Keratinocyte (primary cell): ENCODE measurements around the gene TMC8. TPM values are rescaled to one million over a fixed set of nuclear protein-coding genes. Genes with fewer than 3 reads are reported as not detected.

Source experiments
- DNase-seq: peaks from one replicate; pipeline ENCODE4 v3.0.0-alpha.2; 2011; ENCODE audit warnings: low read depth, missing footprints, low spot score
- FAIRE-seq: peaks from 2 replicates; lab custom pipeline; 2011; peaks lifted over from hg19 to GRCh38; lab: Jason Lieb, UNC
- H2AFZ ChIP-seq: 2 replicates; pipeline ENCODE4 v1.6.0; 2012; ENCODE audit warnings: low read length, control low read depth, inconsistent platforms; ENCODE audit not compliant: control insufficient read depth
- H3K27ac ChIP-seq: 2 replicates; pipeline ENCODE4 v1.5.1; 2011; ENCODE audit warnings: low read length; ENCODE audit not compliant: control insufficient read depth, insufficient read depth
- H3K27me3 ChIP-seq: 3 replicates; pipeline ENCODE4 v1.6.0; 2011; ENCODE audit warnings: low read length; ENCODE audit not compliant: control insufficient read depth, insufficient read depth; ENCODE audit errors: extremely low read depth
- H3K36me3 ChIP-seq, 2 experiments: 2 replicates in 1 of 2; 3 replicates in 1 of 2; pipeline ENCODE4 v1.5.1; 2011; ENCODE audit warnings: low read length in 2 of 2, mild to moderate bottlenecking in 1 of 2; ENCODE audit not compliant: control insufficient read depth in 2 of 2, insufficient read depth in 2 of 2; ENCODE audit errors: extremely low read depth in 1 of 2
- H3K4me1 ChIP-seq: 3 replicates; pipeline ENCODE4 v1.5.1; 2011; ENCODE audit warnings: low read length; ENCODE audit not compliant: control insufficient read depth, insufficient read depth; ENCODE audit errors: extremely low read depth
- H3K4me2 ChIP-seq: 3 replicates; pipeline ENCODE4 v1.6.0; 2011; ENCODE audit warnings: low read depth, low read length; ENCODE audit not compliant: control insufficient read depth, insufficient read depth; ENCODE audit errors: extremely low read depth
- H3K4me3 ChIP-seq, 3 experiments: fragments of 200-600 bp in 1 of 3; sonication (generic) in 1 of 3; 2 replicates in 2 of 3; 3 replicates in 1 of 3; pipeline ENCODE4 v1.5.1; 2011 to 2016; ENCODE audit warnings: low read length in 3 of 3, mild to moderate bottlenecking in 3 of 3, control low read depth in 2 of 3, inconsistent platforms in 1 of 3, low read depth in 1 of 3, mixed read lengths in 1 of 3, mixed run types in 1 of 3, moderate library complexity in 1 of 3; ENCODE audit not compliant: control insufficient read depth in 2 of 3, insufficient read depth in 2 of 3; ENCODE audit errors: extremely low read depth in 1 of 3
- H3K79me2 ChIP-seq: 2 replicates; pipeline ENCODE4 v1.6.0; 2012; ENCODE audit warnings: low read length; ENCODE audit not compliant: control insufficient read depth, insufficient read depth
- H3K9ac ChIP-seq: 3 replicates; pipeline ENCODE4 v1.6.0; 2011; ENCODE audit warnings: low read length; ENCODE audit not compliant: control insufficient read depth, insufficient read depth; ENCODE audit errors: extremely low read depth
- H3K9me1 ChIP-seq: 3 replicates; pipeline ENCODE4 v1.6.0; 2011; ENCODE audit warnings: low read length; ENCODE audit not compliant: control insufficient read depth, insufficient read depth; ENCODE audit errors: extremely low read depth
- H3K9me3 ChIP-seq: 2 replicates; pipeline ENCODE4 v1.5.1; 2012; ENCODE audit warnings: low read depth, low read length; ENCODE audit not compliant: control insufficient read depth
- H4K20me1 ChIP-seq: 3 replicates; pipeline ENCODE4 v1.6.0; 2011; ENCODE audit warnings: low read length; ENCODE audit not compliant: control insufficient read depth, insufficient read depth; ENCODE audit errors: extremely low read depth
- CTCF ChIP-seq, 3 experiments: IDR thresholded peaks in 1 of 3; conservative IDR thresholded peaks in 1 of 3; optimal IDR thresholded peaks in 1 of 3; 2 replicates in 2 of 3; 3 replicates in 1 of 3; pipeline versions ENCODE3 to v1.5.1; 2011; ENCODE audit warnings: low read length in 3 of 3, mild to moderate bottlenecking in 3 of 3, moderate library complexity in 2 of 3, control low read depth in 1 of 3, inconsistent platforms in 1 of 3; ENCODE audit not compliant: insufficient read depth in 2 of 3; ENCODE audit errors: extremely low read depth in 1 of 3
- EZH2 ChIP-seq: IDR thresholded peaks from one replicate; pipeline ENCODE4 v1.6.1; 2012; ENCODE audit warnings: inconsistent platforms, mild to moderate bottlenecking, low read length, moderate library complexity
- dilution Hi-C: fragments of 300-500 bp; cut with MboI; formaldehyde crosslinking; loops from one replicate; pipeline ENCODE4 v1.7.0; 2020; ENCODE audit warnings: low sequenced_read_pairs; ENCODE audit not compliant: extremely low pct_ligation_motif_present
- polyA plus RNA-seq, 5 experiments: library from polyadenylated mRNA; depleted of rRNA in 3 of 5; stranded (reverse) in 3 of 5; stranded (forward) in 1 of 5; unstranded in 1 of 5; fragments of >200 nt; gene quantifications; 1 replicate in 1 of 5; 2 replicates in 3 of 5; 3 replicates in 1 of 5; pipeline versions ENCODE4 v1.2.1 to v1.2.3, GENCODE V29; 2011 to 2012; ENCODE audit warnings: missing spikeins in 2 of 5, low read depth in 1 of 5, low replicate concordance in 1 of 5

TMC8 gene
- polyA plus RNA-seq, 1 donor (not counting 4 experiments of a cell fraction or from before 2014, with no cell fraction given): 0.14 TPM

GRCh38 chr17:78147315-78147998 is 16.9 kb downstream of the TMC8 start:
- Histone ChIP-seq H4K20me1 (no peaks in the 10 kb centered on the region), H3K36me3 (no peaks in the 10 kb centered on the region), H2AFZ (no peak overlapping the region), H3K27ac (no peak overlapping the region), H3K9ac (no peak overlapping the region), H3K27me3 (peaks cover 8% of the 10 kb centered on the region), H3K9me3 (no peaks in the 10 kb centered on the region), H3K4me2 (no peak overlapping the region), H3K79me2 (no peaks in the 10 kb centered on the region), H3K9me1 (no peaks in the 10 kb centered on the region), H3K4me1 (peaks cover 33% of the 10 kb centered on the region), H3K4me3 (no peak overlapping the region)
- DNase-seq: no peak
- TF ChIP-seq CTCF (optimal IDR thresholded peaks at IDR 0.05 in 1 of 3, IDR thresholded peaks at IDR 0.05 in 1 of 3, conservative IDR thresholded peaks at IDR 0.05 in 1 of 3; ENCODE audit: extremely low read depth in 1 of 3, insufficient read depth in 2 of 3, low read length in 3 of 3) (no peak), EZH2 (no peak)
- peak; percentile 13 for FAIRE-seq
- dilution Hi-C loops: no loop called here

GRCh38 chr17:78148286-78149016 is 17.9 kb downstream of the TMC8 start:
- no peak for FAIRE-seq
- dilution Hi-C loops: no loop called here
- H4K20me1 ChIP-seq: no peaks in the 10 kb centered on the region
- H3K27me3 ChIP-seq: peaks cover 8% of the 10 kb centered on the region
- no peak for TF ChIP-seq CTCF (optimal IDR thresholded peaks at IDR 0.05 in 1 of 3, IDR thresholded peaks at IDR 0.05 in 1 of 3, conservative IDR thresholded peaks at IDR 0.05 in 1 of 3; ENCODE audit: extremely low read depth in 1 of 3, insufficient read depth in 2 of 3, low read length in 3 of 3)
- no peak for TF ChIP-seq EZH2
- H3K79me2 ChIP-seq: no peaks in the 10 kb centered on the region
- peaks cover 30% of the 10 kb centered on the region for H3K4me1 ChIP-seq
- H3K9ac ChIP-seq: no peak overlapping the region
- no peaks in the 10 kb centered on the region for H3K9me1 ChIP-seq
- no peak overlapping the region for H3K4me3 ChIP-seq
- no peaks in the 10 kb centered on the region for H3K36me3 ChIP-seq
- no peak overlapping the region for H3K4me2 ChIP-seq
- DNase-seq: no peak
- no peaks in the 10 kb centered on the region for H3K9me3 ChIP-seq
- no peak overlapping the region for H3K27ac ChIP-seq
- no peak overlapping the region for H2AFZ ChIP-seq
